OCI-LY1 (cell line): ENCODE results near the gene MYO1E.

Source experiments
- H2AFZ ChIP-seq: fragments of 200-600 bp; sonication (generic), shearing (Covaris generic); 2 replicates; pipeline ENCODE4 v1.6.0; 2014; ENCODE audit warnings: antibody characterized with exemption, mild to moderate bottlenecking, low read length
- H3F3A ChIP-seq: fragments of 200-600 bp; sonication (generic), shearing (Covaris generic); 2 replicates; pipeline ENCODE4 v1.6.0; 2014; ENCODE audit warnings: mild to moderate bottlenecking, antibody characterized with exemption, low read length, moderate library complexity; ENCODE audit not compliant: insufficient read depth
- H3K27ac ChIP-seq: fragments of 200-600 bp; sonication (generic); 2 replicates; pipeline ENCODE4 v1.5.1; 2014; ENCODE audit warnings: low read length, mixed run types, mild to moderate bottlenecking, low read depth; ENCODE audit not compliant: poor library complexity, severe bottlenecking
- H3K27me3 ChIP-seq: fragments of 200-600 bp; sonication (generic); 2 replicates; pipeline ENCODE4 v1.6.0; 2014; ENCODE audit warnings: antibody characterized with exemption, mild to moderate bottlenecking, low read length, moderate library complexity; ENCODE audit not compliant: insufficient read depth
- H3K36me3 ChIP-seq: fragments of 200-600 bp; sonication (generic); 2 replicates; pipeline ENCODE4 v1.6.1; 2014; ENCODE audit warnings: mild to moderate bottlenecking, antibody characterized with exemption, low read length, moderate library complexity, mixed read lengths; ENCODE audit not compliant: insufficient read depth
- H3K4me1 ChIP-seq: fragments of 200-600 bp; sonication (generic); 2 replicates; pipeline ENCODE4 v1.5.1; 2014; ENCODE audit warnings: mild to moderate bottlenecking, low read length, moderate library complexity; ENCODE audit not compliant: insufficient read depth, severe bottlenecking
- H3K4me2 ChIP-seq: fragments of 200-600 bp; sonication (generic), shearing (Covaris generic); 2 replicates; pipeline ENCODE4 v1.6.1; 2014; ENCODE audit warnings: low read length
- H3K4me3 ChIP-seq: fragments of 200-600 bp; sonication (generic); 2 replicates; pipeline ENCODE4 v1.5.1; 2014; ENCODE audit warnings: low read length, low read depth, mild to moderate bottlenecking, mixed read lengths; ENCODE audit not compliant: poor library complexity, severe bottlenecking
- H3K79me2 ChIP-seq: fragments of 200-600 bp; shearing (Covaris generic); 2 replicates; pipeline ENCODE4 v1.6.1; 2016; ENCODE audit warnings: mixed run types, low read length, mixed read lengths; ENCODE audit not compliant: insufficient read depth
- H3K9ac ChIP-seq: fragments of 200-600 bp; sonication (generic), shearing (Covaris generic); 2 replicates; pipeline ENCODE4 v1.6.1; 2014; ENCODE audit warnings: mild to moderate bottlenecking, low read length, mixed read lengths
- H3K9me2 ChIP-seq: fragments of 200-600 bp; sonication (generic), shearing (Covaris generic); 2 replicates; pipeline ENCODE4 v1.6.1; 2014; ENCODE audit warnings: low read depth, mild to moderate bottlenecking, low read length, mixed read lengths
- H3K9me3 ChIP-seq: fragments of 200-600 bp; shearing (Covaris generic); 2 replicates; pipeline ENCODE4 v1.6.1; 2014; ENCODE audit warnings: low read length, mixed read lengths
- H4K20me1 ChIP-seq: fragments of 200-600 bp; sonication (generic), shearing (Covaris generic); 2 replicates; pipeline ENCODE4 v1.6.0; 2016; ENCODE audit warnings: mild to moderate bottlenecking, low read length; ENCODE audit not compliant: insufficient read depth
- CTCF ChIP-seq: fragments of 200-600 bp; sonication (generic), shearing (Covaris generic); IDR thresholded peaks from 2 replicates; pipeline ENCODE4 v1.5.1; 2017; ENCODE audit warnings: mild to moderate bottlenecking, antibody characterized with exemption, low read length, moderate library complexity, mixed read lengths
- EZH2 ChIP-seq: fragments of 200-600 bp; sonication (generic), shearing (Covaris generic); IDR thresholded peaks from 2 replicates; pipeline ENCODE4 v1.8.0; 2017; ENCODE audit warnings: borderline replicate concordance, mixed run types, mild to moderate bottlenecking, antibody characterized with exemption, low read length, moderate library complexity, mixed read lengths

Gene MYO1E

GRCh38 chr15:59329570-59330350 is 42.9 kb downstream of the MYO1E start:
- H3K27ac ChIP-seq: no peak overlapping the region
- H3K36me3 ChIP-seq: no peaks in the 10 kb centered on the region
- H3K9ac ChIP-seq: no peak overlapping the region
- H3K4me1 ChIP-seq: peaks cover 81% of the 10 kb centered on the region
- H3K4me2 ChIP-seq: no peak overlapping the region
- H3K27me3 ChIP-seq: no peaks in the 10 kb centered on the region
- TF ChIP-seq EZH2 (no peak), CTCF (no peak)
- H3K4me3 ChIP-seq: no peak overlapping the region
- no peaks in the 10 kb centered on the region for H3K9me2 ChIP-seq
- no peak overlapping the region for H2AFZ ChIP-seq
- H3K9me3 ChIP-seq: no peaks in the 10 kb centered on the region
- H3F3A ChIP-seq: no peaks in the 10 kb centered on the region
- peaks cover 69% of the 10 kb centered on the region for H3K79me2 ChIP-seq
- H4K20me1 ChIP-seq: no peaks in the 10 kb centered on the region

GRCh38 chr15:59329091-59329490 is 43.6 kb downstream of the MYO1E start:
- Histone ChIP-seq H3K27ac (peak overlapping the region; percentile 1), H4K20me1 (no peaks in the 10 kb centered on the region), H3K79me2 (peaks cover 69% of the 10 kb centered on the region), H2AFZ (no peak overlapping the region), H3F3A (no peaks in the 10 kb centered on the region), H3K36me3 (no peaks in the 10 kb centered on the region), H3K4me2 (no peak overlapping the region), H3K9me2 (no peaks in the 10 kb centered on the region), H3K4me3 (no peak overlapping the region), H3K9ac (no peak overlapping the region), H3K4me1 (peaks cover 79% of the 10 kb centered on the region), H3K9me3 (no peaks in the 10 kb centered on the region), H3K27me3 (no peaks in the 10 kb centered on the region)
- no peak for TF ChIP-seq CTCF
- no peak for TF ChIP-seq EZH2

GRCh38 chr15:59327942-59328341 is 44.7 kb downstream of the MYO1E start:
- Histone ChIP-seq H3F3A (no peaks in the 10 kb centered on the region), H3K4me2 (no peak overlapping the region; the same call in 1 of the 2 replicates), H3K9ac (no peak overlapping the region), H3K79me2 (peaks cover 63% of the 10 kb centered on the region), H3K4me3 (no peak overlapping the region), H4K20me1 (no peaks in the 10 kb centered on the region), H3K4me1 (peaks cover 74% of the 10 kb centered on the region), H3K27me3 (no peaks in the 10 kb centered on the region), H3K9me3 (no peaks in the 10 kb centered on the region), H2AFZ (no peak overlapping the region), H3K27ac (peak overlapping the region; percentile 55), H3K36me3 (no peaks in the 10 kb centered on the region), H3K9me2 (no peaks in the 10 kb centered on the region)
- TF ChIP-seq EZH2: no peak
- TF ChIP-seq CTCF: no peak
